SKM-1 (cell line): ENCODE measurements around the gene ZNF148.

Experiments
- DNase-seq: peaks from one replicate; lab custom pipeline; 2025; ENCODE audit not compliant: unreplicated experiment; lab: John Stamatoyannopoulos, UW

The ZNF148 gene

DNA sequence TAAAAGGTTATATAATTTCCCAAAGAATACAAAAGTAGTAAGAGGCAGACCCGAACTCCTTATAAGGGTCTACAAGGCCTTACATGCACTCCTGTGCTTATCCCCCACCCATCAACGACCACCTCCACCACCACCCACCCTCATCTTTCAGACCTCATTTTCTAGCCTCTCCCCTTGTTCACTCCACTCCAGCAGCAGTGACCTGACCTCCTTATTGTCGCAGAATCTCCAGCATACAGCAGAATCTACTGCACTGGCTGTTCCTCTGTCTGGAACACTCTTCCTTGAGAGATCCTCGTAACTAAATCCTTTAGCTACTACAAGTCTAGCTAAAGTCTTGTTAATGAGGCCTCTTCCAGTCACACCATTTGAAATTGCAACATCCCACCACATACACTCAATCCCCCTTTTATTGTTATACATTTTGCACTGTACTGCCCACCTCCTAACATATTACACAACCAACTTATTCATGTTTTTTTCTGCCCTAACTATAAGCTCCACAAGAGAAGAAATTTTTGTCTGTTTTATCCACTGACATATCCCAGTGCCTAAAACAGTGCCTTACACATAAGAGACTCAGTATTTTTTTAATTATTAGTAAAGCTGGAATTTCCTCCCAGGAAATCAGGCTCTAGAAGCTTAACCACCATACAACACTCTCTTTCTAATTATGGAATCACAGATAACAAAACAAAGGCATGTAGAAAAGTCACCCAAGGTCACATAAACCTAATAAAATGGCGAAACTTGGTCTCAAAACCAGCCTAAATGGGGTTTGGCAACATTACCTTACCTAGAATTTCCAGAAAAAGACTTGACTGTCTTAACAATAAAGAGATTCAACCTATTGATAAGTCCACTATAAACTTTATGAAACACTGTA lies 40.2 kb downstream of the ZNF148 start:
- no peak for DNase-seq

- DNase-seq = no peak
These were observed 42.6 kb downstream of the ZNF148 start for GRCh38 chr3:125332504-125332903.

DNA sequence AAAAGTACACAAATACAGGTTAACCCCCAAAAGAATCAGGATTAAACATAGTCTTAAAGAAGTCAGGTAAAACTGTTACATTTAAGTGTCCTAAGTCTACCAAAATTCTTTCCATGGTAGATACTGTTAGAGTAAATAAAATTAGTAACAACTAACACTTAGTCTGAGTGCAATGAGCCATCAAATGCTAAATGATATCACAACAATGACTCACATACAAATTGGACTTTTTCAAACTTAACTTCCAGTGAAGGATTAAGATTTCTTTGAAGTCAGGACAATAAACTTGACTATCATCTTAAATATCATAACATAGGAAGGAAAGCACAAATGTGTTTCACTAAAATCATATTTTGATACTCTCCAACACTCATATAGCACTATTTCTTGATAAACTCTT lies 43.9 kb downstream of the ZNF148 start:
- DNase-seq = no peak

- DNase-seq = no peak
These were observed 48.2 kb downstream of the ZNF148 start for GRCh38 chr3:125326957-125327356.

DNA sequence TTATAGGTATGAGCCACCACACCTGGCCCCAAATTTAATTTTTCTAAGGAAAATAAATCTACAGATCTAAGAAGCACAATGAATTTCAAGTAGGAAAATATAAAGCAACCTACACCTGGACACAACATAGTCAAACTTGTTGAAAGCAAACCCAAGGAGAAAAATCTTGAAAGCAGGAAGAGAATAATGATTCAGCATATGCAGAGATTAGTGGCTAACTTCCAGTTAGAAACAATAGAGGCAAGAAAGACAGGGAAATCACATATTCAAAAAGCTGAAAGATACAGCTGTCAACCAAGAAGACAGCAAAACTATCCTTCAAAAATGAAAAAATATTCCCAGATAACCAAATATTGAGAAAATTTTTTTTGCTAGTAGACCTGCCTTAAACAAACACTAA lies 49.4 kb downstream of the ZNF148 start:
- DNase-seq = no peak

DNA sequence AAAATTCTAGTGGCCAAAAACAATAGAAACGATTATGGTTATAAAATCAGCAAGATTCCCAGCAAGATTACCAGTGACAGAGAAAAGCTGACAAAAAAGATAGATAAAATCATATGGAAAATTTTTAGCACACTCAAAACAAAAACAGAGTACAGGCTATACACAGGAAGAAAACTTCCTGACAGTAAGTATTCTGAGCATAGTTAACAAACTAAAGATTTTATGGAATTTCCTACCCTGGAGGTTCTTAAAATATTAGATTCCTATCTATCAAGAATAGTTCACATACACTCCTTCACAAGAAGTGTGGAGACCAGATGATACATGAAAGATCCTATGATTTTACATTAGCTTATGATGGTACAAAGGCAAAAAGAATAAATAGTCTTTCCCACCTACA lies 50.8 kb downstream of the ZNF148 start:
- no peak for DNase-seq

GRCh38 chr3:125322917-125323316 lies 52.2 kb downstream of the ZNF148 start:
- no peak for DNase-seq

DNA sequence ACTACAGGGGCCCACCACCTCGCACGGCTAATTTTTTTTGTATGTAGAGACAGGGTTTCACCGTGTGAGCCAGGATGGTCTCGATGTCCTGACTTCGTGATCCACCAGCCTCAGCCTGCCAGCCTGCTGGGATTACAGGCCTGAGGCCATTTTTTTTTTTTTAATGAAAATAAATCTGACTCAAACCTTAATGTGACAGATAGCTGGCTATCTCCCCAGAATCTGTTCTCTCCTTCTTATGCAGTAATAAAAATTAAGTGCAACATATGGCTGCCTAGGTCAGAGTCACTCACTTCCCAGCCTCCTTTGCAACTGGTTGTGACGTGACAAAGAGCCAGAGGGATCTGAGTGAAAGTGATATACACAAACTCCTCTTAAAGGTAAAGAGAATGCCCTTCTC lies 53.0 kb downstream of the ZNF148 start:
- no peak for DNase-seq

DNA sequence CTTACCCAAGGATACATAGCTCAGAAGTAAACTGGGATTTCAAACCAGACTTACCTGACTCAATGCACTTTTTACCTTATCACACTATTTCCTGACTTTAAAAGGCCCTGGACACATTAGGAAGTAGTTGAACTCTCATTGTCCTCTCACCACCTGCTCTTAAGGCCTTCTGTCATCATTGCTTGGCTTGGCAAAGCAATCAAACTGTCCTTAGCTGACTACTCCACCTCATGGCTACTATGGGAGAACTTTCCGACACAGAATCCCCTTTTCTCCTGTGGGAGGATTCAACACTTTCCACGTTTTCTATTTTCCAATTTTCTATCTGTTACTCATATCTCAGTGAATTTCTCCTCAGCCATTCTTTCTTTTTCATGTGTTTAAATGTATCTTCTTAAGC lies 55.4 kb downstream of the ZNF148 start:
- DNase-seq = no peak

GRCh38 chr3:125318871-125319270 lies 56.3 kb downstream of the ZNF148 start:
- no peak for DNase-seq

DNA sequence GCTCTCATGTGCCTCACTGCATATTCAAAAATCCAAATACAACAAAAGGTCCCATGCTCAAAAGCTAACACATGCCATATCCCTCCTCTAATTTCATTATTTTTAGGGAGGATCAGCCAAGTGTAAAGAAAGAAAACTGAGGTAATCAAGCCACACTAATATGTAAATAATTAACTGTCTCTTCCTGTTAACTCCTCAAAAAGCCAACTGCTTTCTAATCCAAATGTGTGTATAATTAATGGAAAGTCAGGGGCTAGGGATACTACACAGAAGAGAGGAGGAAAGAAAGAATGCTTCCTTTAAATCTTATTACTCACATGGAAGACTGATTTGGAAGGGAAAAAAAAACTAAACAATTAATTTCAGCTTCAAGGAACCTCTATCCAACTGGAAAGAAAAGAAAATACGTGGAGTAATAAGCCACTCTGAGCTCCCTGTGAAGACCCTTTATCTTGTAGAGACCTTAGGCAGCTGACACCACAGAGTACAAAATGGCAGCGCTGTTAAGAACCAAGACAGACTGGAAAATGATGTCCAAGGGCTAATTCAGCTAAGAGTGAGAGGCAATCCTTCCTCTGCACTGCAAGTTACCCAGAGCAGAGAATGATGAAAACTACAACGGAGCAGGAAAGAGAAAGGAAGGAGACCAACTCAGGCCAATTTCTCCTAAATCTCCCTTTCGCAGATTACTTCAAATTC lies 56.8 kb downstream of the ZNF148 start:
- DNase-seq = no peak

DNA sequence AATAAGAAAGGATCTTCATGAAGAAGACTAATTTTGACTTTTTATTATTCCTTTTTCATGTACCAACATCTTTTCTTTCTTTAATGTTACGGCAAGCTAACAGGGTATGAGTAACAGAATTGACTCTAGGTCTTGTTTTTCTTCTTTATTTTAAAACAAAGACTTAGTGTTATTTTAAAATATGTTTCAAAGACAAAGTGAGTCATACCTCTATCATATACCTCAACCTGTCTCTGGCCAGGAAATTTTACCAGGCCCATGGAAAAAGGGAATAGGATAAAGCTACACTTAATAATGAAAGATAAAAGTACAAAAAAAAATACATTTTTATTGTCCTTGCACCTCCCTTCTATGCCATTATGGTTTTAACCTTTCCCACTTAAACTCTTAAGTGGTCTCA lies 57.4 kb downstream of the ZNF148 start:
- DNase-seq = no peak

GRCh38 chr3:125316949-125317348 lies 58.2 kb downstream of the ZNF148 start:
- no peak for DNase-seq

DNA sequence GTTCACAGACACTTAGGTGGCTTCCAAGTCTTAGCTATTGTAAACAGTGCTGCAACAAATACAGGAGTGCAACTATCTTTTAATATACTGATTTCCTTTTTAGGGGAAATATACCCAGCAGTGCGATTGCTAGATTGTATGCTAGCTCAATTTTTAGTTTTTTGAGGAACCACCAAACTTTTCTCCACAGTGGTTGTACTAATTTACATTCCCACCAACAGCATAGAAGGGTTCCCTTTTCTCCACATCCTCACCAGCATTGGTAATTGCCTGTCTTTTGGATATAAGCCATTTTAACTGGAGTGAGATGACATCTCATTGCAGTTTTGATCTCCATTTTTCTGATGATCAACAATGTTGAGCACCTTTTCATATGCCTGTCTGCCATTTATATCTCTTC lies 58.9 kb downstream of the ZNF148 start:
- no peak for DNase-seq

DNA sequence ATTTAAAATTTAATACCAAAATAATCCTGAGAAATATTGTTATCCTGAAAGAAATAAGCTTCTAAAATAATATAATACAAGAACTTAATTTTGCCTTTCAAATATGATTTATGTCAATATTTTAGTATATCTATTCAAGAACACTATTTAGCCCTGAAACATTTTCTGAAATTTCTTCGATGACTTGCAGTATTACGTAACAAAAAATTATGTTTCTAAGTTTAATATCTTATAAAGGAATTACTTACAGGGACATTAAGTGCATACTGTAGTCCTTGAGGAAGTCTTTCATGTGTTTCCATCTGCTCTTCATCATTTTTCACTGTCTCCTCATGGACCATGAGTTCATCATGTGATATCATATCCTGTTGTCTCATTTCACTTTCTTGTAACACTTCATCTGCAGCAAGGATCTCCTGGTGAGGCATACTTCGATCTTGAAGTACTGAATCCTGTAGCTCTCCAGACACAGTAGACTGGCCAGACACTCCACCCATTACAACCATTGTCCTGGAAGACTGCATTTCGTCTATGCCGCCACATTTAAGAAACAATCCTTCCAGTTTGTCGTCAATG lies 62.0 kb downstream of the ZNF148 start:
- DNase-seq = no peak

GRCh38 chr3:125310623-125311081 lies 64.5 kb downstream of the ZNF148 start:
- DNase-seq = no peak

DNA sequence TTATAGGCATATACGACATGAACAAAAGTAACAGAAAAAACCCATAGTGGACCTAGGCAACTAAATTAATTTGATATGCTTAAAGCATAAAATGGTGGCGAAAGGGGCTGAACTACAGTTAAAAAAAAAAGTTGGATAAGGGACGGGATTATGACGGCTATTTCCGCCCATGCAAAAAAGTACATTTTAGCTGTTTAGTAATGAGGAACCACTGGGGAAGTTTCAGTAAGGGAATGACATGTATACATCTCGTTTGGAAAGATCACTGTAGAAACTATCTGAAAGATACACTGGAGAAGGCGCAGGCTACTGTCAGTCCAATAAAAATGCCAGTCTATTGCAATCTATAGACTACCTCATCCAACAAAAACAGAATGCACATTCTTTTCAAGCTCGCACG lies 65.6 kb downstream of the ZNF148 start:
- DNase-seq = no peak

DNA sequence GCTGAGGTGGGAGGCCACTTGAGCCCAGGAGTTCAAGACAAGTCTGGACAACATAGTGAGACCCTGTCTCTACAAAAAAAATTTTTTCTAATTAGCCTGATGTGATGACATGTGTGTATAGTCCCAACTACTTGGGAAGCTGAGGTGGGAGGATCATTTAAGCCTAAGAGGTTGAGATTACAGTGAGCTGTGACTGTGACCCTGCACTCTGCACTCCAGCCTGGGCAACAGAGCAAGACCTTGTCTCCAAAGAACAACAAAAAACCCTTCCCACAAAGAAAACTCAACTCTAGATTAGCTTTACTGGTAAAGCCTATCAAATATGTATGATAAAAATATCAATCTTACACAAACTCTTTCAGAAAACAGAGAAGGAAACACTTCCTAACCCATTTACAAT lies 68.5 kb downstream of the ZNF148 start:
- no peak for DNase-seq

- no peak for DNase-seq
These were observed 72.2 kb downstream of the ZNF148 start for GRCh38 chr3:125302932-125303331.

GRCh38 chr3:125300416-125300815 lies 74.7 kb downstream of the ZNF148 start:
- no peak for DNase-seq

GRCh38 chr3:125294411-125294810 lies 80.7 kb downstream of the ZNF148 start:
- no peak for DNase-seq

- DNase-seq = no peak
These were observed 83.1 kb downstream of the ZNF148 start for GRCh38 chr3:125292015-125292414.
